GM12875 (cell line): ENCODE data around the gene FSTL4.

Experiments used
- H3K4me3 ChIP-seq: one replicate; pipeline ENCODE4 v1.5.1; 2011; ENCODE audit warnings: low read depth, low read length, control low read depth
- TF ChIP-seq, protein P1 (sequence below): IDR thresholded peaks from 2 replicates; pipeline ENCODE4 v1.5.1; 2011; ENCODE audit warnings: low read depth, mild to moderate bottlenecking, control low read depth, inconsistent platforms, low read length, moderate library complexity, borderline replicate concordance; ENCODE audit not compliant: insufficient read depth

FSTL4 gene

DNA sequence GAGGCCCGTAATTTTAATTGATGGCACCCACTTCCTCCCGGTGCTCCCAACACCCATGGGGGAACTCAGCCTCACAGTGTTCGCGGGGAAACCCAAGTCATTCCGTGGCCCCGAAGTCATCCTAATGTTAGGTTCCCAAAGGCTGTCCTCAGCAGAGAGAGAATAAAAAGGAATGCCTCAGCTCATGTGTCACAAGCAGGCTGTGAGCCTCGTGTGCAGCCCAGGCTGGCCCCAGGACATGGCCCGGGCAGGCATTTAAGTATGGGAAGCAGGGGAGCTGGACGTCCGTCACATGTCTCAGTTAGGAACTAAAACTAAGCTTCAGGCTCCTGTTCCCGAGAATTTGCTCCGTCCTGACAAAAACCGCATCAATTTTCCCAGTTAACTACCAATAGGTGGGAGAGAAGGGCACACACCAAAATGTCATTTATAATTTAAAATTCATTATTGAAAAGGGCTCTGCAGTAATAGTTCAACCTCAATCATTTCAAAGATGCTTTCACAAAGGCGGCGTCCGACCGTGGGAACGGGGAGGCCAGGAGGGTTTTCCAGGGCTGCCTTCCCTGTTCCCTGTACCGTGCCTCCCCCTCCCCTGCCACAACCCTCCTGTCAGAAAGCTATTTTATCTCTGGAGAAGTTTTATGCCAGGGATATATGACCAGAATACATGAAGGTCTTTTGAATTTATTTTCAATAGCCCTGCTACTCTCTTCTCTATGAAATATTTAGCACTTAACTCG lies 137.3 kb downstream of the FSTL4 start:
- TF ChIP-seq, protein P1, sequence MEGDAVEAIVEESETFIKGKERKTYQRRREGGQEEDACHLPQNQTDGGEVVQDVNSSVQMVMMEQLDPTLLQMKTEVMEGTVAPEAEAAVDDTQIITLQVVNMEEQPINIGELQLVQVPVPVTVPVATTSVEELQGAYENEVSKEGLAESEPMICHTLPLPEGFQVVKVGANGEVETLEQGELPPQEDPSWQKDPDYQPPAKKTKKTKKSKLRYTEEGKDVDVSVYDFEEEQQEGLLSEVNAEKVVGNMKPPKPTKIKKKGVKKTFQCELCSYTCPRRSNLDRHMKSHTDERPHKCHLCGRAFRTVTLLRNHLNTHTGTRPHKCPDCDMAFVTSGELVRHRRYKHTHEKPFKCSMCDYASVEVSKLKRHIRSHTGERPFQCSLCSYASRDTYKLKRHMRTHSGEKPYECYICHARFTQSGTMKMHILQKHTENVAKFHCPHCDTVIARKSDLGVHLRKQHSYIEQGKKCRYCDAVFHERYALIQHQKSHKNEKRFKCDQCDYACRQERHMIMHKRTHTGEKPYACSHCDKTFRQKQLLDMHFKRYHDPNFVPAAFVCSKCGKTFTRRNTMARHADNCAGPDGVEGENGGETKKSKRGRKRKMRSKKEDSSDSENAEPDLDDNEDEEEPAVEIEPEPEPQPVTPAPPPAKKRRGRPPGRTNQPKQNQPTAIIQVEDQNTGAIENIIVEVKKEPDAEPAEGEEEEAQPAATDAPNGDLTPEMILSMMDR, result no peak
- H3K4me3 ChIP-seq, result no peak overlapping the region

GRCh38 chr5:133473291-133473690 lies 139.1 kb downstream of the FSTL4 start:
- TF ChIP-seq, protein P1, result no peak
- no peak overlapping the region for H3K4me3 ChIP-seq

DNA sequence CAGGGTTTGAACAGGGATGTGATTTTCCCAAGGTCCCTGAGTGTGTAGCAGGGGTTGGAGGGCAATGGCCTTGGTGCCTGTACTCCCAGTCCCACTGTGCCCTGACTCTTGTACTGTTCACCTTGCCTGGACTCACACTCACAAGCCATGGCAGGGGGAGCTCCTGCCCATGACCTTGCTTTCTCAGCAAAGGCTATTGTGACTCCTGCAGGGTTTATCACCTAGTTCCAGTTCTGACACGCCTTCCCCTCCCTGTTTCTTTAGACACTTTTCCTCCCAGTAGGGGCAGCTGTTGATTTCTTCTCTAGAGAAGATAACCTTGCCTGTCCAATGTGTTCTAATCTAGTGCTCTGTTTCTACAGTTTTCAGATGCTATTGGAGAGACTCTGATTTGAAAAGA lies 139.5 kb downstream of the FSTL4 start:
- TF ChIP-seq, protein P1, result no peak
- H3K4me3 ChIP-seq, result no peak overlapping the region

GRCh38 chr5:133471699-133472098 lies 140.6 kb downstream of the FSTL4 start:
- TF ChIP-seq, protein P1, result no peak
- H3K4me3 ChIP-seq, result no peak overlapping the region

GRCh38 chr5:133470841-133471240 lies 141.5 kb downstream of the FSTL4 start:
- TF ChIP-seq, protein P1, result no peak
- H3K4me3 ChIP-seq, result no peak overlapping the region

DNA sequence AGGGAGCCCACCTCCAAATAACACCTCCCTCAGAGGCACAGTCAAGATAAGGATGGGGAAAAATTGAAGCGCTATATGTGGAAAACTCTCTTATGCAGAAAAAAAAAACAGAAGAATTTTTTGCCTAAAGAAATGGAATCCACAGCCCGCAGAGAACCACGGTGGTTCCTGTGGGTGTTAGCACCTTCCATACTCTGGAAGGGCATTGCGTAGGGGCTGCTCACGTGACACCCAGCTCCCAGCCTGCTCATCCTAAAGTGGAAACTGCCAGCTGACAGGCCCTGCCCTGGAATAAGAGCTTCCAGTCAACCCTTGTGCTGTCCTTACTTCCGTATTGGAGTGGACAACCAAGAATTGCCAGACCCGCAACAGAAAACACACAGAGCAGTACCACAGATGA lies 142.5 kb downstream of the FSTL4 start:
- TF ChIP-seq, protein P1, result no peak
- no peak overlapping the region for H3K4me3 ChIP-seq

DNA sequence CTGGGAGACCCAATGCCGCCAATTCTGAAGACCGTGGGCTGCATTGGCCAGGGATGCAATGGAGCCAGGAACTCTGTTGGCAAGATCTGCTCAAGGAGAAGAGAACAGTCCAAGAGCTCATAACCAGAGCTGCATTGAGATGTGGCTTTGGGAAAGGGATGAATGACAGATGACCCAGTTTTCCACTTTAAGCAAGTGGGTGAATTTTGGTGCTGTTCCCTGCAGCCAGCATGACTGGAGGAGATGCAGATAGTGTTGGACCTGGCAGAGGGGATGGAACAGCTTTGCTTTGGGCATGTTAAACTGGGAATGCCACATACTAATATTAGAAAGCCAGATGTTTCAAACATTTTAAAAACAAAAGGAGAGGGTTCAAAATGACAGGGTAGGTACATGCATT lies 143.1 kb downstream of the FSTL4 start:
- TF ChIP-seq, protein P1, result no peak
- no peak overlapping the region for H3K4me3 ChIP-seq
